KMS-11 (cell line): ENCODE data around the gene AREL1.
A peak's percentile ranks its signal among the peaks of the same experiment; 100 is the strongest.

Source experiments
- H2AFZ ChIP-seq: fragments of 200-600 bp; sonication (generic); 2 replicates; pipeline ENCODE4 v1.6.1; 2016; ENCODE audit warnings: antibody characterized with exemption, mixed run types, low read depth
- H3K27ac ChIP-seq: fragments of 200-600 bp; sonication (generic); 2 replicates; pipeline ENCODE4 v1.6.1; 2016; ENCODE audit warnings: mild to moderate bottlenecking, mixed run types
- H3K27me3 ChIP-seq: fragments of 200-600 bp; sonication (generic); 2 replicates; pipeline ENCODE4 v1.6.1; 2017; ENCODE audit warnings: mild to moderate bottlenecking, low read depth, mixed run types, moderate library complexity; ENCODE audit not compliant: insufficient read depth
- H3K36me3 ChIP-seq: fragments of 200-600 bp; sonication (generic); 2 replicates; pipeline ENCODE4 v1.6.1; 2017; ENCODE audit warnings: mild to moderate bottlenecking, mixed run types; ENCODE audit not compliant: insufficient read depth
- H3K4me1 ChIP-seq: fragments of 200-600 bp; sonication (generic); 2 replicates; pipeline ENCODE4 v1.6.1; 2016; ENCODE audit warnings: mild to moderate bottlenecking, low read depth, mixed run types; ENCODE audit not compliant: poor library complexity, severe bottlenecking
- H3K4me2 ChIP-seq: fragments of 200-600 bp; sonication (generic); 2 replicates; pipeline ENCODE4 v1.7.0; 2016; ENCODE audit warnings: mild to moderate bottlenecking, mixed run types
- H3K4me3 ChIP-seq: fragments of 200-600 bp; sonication (generic); IDR thresholded peaks from 2 replicates; pipeline ENCODE4 v1.6.1; 2017; ENCODE audit warnings: low read depth, low read length, mixed read lengths; ENCODE audit not compliant: insufficient read depth
- H3K79me2 ChIP-seq: fragments of 200-600 bp; sonication (generic); 2 replicates; pipeline ENCODE4 v1.6.1; 2016; ENCODE audit warnings: low read depth, mixed run types; ENCODE audit not compliant: insufficient read depth
- H3K9ac ChIP-seq: fragments of 200-600 bp; sonication (generic); 2 replicates; pipeline ENCODE4 v1.6.1; 2016; ENCODE audit warnings: mild to moderate bottlenecking, mixed run types
- H4K20me1 ChIP-seq: fragments of 200-600 bp; sonication (generic); 2 replicates; pipeline ENCODE4 v1.6.1; 2016; ENCODE audit warnings: mild to moderate bottlenecking, mixed run types; ENCODE audit not compliant: insufficient read depth
- TF ChIP-seq, protein P1 (sequence below): fragments of 200-600 bp; sonication (generic); conservative IDR thresholded peaks from 2 replicates; pipeline ENCODE4 v1.6.1; 2017; ENCODE audit warnings: low read depth, mild to moderate bottlenecking, antibody characterized with exemption, low read length, moderate library complexity, mixed read lengths

The AREL1 gene

DNA sequence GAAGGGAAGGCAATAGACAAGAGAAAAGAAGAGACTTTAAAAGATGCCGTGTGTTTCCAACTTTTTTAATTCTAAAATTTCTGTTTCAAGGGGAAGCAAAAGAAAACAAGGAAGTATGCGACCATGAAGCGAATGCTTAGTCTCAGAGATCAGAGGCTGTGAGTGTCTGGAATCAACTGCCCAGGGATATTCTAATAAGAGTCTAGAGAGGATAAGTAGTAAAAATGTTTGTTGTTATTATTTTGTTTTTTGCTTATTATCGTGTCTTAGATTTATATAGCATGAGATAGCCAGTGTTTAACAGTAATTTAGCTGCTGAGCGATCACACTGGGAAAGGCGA is 485 bp upstream of the AREL1 start:
- Histone ChIP-seq H3K4me1 (peaks cover 6% of the 10 kb centered on the region), H3K4me2 (peak overlapping the region; percentile 69), H3K27me3 (no peaks in the 10 kb centered on the region), H3K4me3 (no peak overlapping the region), H3K9ac (peak overlapping the region; percentile 57), H4K20me1 (no peaks in the 10 kb centered on the region), H3K79me2 (peaks cover 49% of the 10 kb centered on the region; the same call in 1 of the 2 replicates), H3K27ac (peak overlapping the region; percentile 39), H3K36me3 (no peaks in the 10 kb centered on the region), H2AFZ (peak overlapping the region; percentile 37; the same call in 1 of the 2 replicates)
- TF ChIP-seq, protein P1, sequence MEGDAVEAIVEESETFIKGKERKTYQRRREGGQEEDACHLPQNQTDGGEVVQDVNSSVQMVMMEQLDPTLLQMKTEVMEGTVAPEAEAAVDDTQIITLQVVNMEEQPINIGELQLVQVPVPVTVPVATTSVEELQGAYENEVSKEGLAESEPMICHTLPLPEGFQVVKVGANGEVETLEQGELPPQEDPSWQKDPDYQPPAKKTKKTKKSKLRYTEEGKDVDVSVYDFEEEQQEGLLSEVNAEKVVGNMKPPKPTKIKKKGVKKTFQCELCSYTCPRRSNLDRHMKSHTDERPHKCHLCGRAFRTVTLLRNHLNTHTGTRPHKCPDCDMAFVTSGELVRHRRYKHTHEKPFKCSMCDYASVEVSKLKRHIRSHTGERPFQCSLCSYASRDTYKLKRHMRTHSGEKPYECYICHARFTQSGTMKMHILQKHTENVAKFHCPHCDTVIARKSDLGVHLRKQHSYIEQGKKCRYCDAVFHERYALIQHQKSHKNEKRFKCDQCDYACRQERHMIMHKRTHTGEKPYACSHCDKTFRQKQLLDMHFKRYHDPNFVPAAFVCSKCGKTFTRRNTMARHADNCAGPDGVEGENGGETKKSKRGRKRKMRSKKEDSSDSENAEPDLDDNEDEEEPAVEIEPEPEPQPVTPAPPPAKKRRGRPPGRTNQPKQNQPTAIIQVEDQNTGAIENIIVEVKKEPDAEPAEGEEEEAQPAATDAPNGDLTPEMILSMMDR: no peak

DNA sequence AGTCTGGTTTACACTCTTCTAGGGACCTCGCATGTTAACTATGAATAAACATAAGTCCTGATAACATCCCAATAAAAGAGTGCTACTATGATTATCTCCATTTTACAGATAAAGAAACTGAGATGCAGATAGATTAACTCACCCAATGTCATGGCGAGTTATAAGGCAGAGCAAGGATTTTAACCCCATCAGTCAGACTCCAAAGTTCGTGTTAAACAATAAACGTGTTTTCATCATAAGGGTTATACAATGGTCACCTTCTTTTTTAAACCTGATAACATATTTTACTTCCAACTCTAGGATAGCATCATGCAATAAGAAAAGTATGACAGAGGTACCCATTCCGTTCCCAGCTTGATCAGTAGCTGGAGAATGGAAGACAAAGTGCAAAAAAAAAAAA is 1.2 kb downstream of the AREL1 start:
- H3K27me3 ChIP-seq: no peaks in the 10 kb centered on the region
- H3K9ac ChIP-seq: no peak overlapping the region
- TF ChIP-seq, protein P1: no peak
- no peaks in the 10 kb centered on the region for H4K20me1 ChIP-seq
- peak overlapping the region; percentile 76 for H3K4me2 ChIP-seq
- peaks cover 6% of the 10 kb centered on the region for H3K4me1 ChIP-seq
- no peak overlapping the region for H2AFZ ChIP-seq
- H3K4me3 ChIP-seq: no peak overlapping the region
- H3K36me3 ChIP-seq: no peaks in the 10 kb centered on the region
- peaks cover 49% of the 10 kb centered on the region; the same call in 1 of the 2 replicates for H3K79me2 ChIP-seq
- H3K27ac ChIP-seq: no peak overlapping the region

DNA sequence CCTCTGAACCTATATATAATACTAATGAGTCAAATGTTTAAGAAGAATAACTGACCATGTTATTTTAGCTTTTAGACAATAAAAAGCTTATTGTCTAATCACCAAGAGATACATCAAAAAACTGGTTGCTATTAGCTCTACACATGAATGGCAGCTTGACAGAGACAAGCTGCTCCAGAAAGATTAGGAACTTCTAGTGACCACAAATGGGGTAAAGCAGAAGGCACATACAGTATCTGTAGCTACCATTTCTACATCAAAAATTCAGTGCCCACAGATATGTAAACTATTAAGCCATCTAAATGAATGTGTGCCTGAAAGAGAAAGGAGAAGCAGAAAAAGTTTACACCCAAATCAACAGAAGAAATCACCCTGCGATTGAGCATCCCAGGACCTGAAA is 2.4 kb downstream of the AREL1 start:
- H3K27ac ChIP-seq: no peak overlapping the region
- no peak overlapping the region for H3K4me2 ChIP-seq
- TF ChIP-seq, protein P1: no peak
- no peak overlapping the region for H3K9ac ChIP-seq
- H3K79me2 ChIP-seq: peaks cover 49% of the 10 kb centered on the region; the same call in 1 of the 2 replicates
- no peaks in the 10 kb centered on the region for H4K20me1 ChIP-seq
- H3K36me3 ChIP-seq: no peaks in the 10 kb centered on the region
- H2AFZ ChIP-seq: no peak overlapping the region
- no peak overlapping the region for H3K4me3 ChIP-seq
- H3K27me3 ChIP-seq: no peaks in the 10 kb centered on the region
- H3K4me1 ChIP-seq: peaks cover 6% of the 10 kb centered on the region

DNA sequence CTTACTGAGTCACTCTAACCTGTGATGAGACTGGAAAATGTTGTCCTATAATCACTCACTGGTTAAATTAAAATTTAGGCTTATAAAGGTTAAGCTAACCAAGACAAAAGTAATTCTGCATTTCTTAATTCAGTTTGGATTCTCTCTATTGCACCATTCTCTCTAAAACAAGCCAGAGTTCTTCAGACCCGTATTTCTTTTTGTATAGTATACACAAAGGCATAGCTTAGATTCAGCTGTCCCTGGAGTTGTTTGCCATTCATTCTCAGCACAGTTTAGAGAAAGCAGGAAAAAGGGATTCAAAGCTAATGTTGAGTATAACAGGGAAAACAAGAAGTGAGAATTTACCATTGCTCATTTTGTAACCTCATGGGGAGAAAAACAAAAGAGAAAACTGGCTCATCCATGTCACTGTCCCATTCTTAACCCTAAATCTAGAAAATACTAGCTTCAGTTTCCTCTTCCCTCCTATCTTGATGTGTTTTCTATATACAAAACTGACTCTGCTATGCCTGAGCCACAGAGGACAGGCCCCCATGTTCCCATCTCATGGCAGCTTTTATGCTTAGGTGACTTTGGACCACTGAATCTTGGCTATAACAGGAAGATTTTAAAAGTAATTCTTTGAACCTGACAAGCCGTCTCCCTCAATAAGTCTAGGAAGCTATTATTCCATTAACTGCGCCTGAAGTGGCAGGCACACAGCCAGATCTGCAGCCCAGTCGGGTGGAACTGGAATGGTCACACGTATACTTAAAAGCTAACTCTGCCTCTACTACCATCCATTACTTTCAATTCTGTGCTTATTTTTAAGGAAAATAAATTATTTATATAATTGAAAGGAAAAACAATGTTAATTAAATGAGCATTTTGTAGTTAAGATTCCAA is 7.0 kb downstream of the AREL1 start:
- no peak overlapping the region for H3K4me2 ChIP-seq
- H3K4me3 ChIP-seq: no peak overlapping the region
- H3K27ac ChIP-seq: no peak overlapping the region
- no peak overlapping the region for H2AFZ ChIP-seq
- no peaks in the 10 kb centered on the region for H4K20me1 ChIP-seq
- H3K79me2 ChIP-seq: peaks cover 22% of the 10 kb centered on the region; the same call in 1 of the 2 replicates
- no peak overlapping the region for H3K9ac ChIP-seq
- H3K36me3 ChIP-seq: no peaks in the 10 kb centered on the region
- no peaks in the 10 kb centered on the region for H3K4me1 ChIP-seq
- no peaks in the 10 kb centered on the region for H3K27me3 ChIP-seq
- TF ChIP-seq, protein P1: no peak
